GM19397 (cell line): Measurements from ENCODE around the gene PHOX2A.

Experiments used
- ATAC-seq: cut with Tn5 transposase; IDR thresholded peaks from one replicate; pipeline ENCODE4 v1.9.1; 2021; ENCODE audit warnings: mild to moderate bottlenecking, moderate library complexity; ENCODE audit not compliant: unreplicated experiment

Gene PHOX2A

DNA sequence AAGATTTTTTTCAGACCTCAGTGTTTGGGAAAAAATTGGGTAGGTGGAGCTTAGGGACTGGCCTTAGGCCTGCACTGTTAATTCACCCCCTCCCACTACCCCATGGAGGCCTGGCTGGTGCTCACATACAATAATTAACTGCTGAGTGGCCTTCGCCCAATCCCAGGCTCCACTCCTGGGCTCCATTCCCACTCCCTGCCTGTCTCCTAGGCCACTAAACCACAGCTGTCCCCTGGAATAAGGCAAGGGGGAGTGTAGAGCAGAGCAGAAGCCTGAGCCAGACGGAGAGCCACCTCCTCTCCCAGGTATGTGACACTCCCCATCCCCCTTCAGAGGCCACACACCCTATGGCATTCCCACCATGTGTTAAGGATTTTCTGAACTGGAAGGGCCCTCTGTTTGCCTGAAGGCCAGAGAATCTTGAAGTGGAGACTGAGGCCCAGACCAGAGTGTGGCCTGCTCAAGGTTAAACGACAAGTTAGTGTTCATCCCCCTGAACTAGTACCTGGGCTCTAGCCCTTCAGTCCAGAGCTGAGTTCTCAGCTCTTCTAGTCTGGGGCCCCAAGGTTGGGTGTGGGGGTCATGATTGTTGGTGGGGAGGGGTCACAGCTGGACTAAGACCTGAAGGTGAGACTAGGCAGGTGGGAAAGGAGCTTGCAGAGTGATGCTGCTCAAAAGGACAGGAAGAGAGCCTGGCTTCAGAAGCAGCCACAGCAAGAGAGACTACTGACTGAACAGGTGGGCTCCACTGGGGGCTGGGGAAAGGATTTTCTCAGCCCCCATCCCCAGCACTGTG lies 54.3 kb downstream of the PHOX2A start:
- no peak for ATAC-seq
